ENCODE measurements around the gene UPK1B.

DNA sequence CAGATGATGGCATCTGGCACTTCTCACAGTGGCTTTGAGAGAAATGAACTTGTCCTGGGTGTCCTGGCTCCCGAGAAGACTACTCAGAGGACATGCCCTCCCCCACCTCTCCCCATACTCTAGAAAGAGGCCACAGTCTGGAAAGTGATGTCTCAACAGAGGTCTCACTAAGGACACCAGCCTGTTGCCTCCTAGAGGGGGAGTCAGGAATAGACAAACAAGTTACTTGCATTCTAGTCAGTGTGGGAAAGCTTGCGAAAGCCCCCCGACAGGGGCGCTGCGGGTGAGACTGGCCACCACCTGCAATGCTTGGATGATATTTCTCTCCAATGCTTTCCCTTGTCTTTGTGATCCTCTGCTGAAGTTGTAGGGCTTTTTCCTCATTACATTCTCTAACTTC, 50.1 kb downstream of the UPK1B start:
- TF ChIP-seq, protein P1, sequence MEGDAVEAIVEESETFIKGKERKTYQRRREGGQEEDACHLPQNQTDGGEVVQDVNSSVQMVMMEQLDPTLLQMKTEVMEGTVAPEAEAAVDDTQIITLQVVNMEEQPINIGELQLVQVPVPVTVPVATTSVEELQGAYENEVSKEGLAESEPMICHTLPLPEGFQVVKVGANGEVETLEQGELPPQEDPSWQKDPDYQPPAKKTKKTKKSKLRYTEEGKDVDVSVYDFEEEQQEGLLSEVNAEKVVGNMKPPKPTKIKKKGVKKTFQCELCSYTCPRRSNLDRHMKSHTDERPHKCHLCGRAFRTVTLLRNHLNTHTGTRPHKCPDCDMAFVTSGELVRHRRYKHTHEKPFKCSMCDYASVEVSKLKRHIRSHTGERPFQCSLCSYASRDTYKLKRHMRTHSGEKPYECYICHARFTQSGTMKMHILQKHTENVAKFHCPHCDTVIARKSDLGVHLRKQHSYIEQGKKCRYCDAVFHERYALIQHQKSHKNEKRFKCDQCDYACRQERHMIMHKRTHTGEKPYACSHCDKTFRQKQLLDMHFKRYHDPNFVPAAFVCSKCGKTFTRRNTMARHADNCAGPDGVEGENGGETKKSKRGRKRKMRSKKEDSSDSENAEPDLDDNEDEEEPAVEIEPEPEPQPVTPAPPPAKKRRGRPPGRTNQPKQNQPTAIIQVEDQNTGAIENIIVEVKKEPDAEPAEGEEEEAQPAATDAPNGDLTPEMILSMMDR (IDR thresholded peaks at IDR 0.05) = no peak
- TF ChIP-seq POLR2A (IDR thresholded peaks at IDR 0.05) = no peak
